ENCODE data around the gene STXBP2.

DNA sequence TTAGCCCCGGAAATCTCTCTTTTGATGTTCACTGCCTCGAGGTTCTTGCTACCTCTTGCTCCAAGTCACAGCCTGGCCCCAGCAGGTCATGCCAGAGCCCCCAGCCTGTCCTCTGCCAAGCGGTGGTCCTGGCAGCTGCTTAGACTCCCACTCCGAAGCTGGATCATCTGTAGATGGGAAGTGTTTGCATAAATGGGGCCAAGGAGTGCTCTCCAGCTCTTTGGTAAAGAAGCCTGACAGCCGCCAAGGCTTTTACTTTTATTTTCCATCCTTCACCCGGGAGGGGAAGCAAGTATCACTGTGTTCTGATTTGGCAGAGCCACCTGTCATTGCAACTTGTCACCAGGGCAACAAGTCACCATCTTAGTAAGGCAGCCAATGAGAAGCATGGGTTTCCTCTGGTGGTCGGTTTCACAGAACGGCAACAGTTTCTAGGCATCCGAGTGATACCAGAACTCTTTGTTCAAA, 21.3 kb downstream of the STXBP2 start:
- TF ChIP-seq, protein P1, sequence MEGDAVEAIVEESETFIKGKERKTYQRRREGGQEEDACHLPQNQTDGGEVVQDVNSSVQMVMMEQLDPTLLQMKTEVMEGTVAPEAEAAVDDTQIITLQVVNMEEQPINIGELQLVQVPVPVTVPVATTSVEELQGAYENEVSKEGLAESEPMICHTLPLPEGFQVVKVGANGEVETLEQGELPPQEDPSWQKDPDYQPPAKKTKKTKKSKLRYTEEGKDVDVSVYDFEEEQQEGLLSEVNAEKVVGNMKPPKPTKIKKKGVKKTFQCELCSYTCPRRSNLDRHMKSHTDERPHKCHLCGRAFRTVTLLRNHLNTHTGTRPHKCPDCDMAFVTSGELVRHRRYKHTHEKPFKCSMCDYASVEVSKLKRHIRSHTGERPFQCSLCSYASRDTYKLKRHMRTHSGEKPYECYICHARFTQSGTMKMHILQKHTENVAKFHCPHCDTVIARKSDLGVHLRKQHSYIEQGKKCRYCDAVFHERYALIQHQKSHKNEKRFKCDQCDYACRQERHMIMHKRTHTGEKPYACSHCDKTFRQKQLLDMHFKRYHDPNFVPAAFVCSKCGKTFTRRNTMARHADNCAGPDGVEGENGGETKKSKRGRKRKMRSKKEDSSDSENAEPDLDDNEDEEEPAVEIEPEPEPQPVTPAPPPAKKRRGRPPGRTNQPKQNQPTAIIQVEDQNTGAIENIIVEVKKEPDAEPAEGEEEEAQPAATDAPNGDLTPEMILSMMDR (IDR thresholded peaks at IDR 0.05), result no peak
- TF ChIP-seq POLR2AphosphoS5 (IDR thresholded peaks at IDR 0.05; ENCODE audit: low read depth, low read length) (no peak), GABPA (IDR thresholded peaks at IDR 0.05; ENCODE audit: low read depth) (no peak), RAD21 (IDR thresholded peaks at IDR 0.05; ENCODE audit: low read length) (no peak), USF2 (IDR thresholded peaks at IDR 0.05; ENCODE audit: borderline replicate concordance, low read depth, low read length) (no peak), EZH2phosphoT487 (IDR thresholded peaks at IDR 0.05; ENCODE audit: borderline replicate concordance, low read depth) (no peak), RXRA (IDR thresholded peaks at IDR 0.05; ENCODE audit: borderline replicate concordance, low read depth) (no peak), MXI1 (IDR thresholded peaks at IDR 0.05; ENCODE audit: low read depth, low read length) (no peak), NRF1 (IDR thresholded peaks at IDR 0.05; ENCODE audit: low read depth, low read length) (no peak), RCOR1 (IDR thresholded peaks at IDR 0.05; ENCODE audit: low read length) (no peak), YY1 (IDR thresholded peaks at IDR 0.05; ENCODE audit: low read depth) (no peak)
- TF ChIP-seq, protein P2, sequence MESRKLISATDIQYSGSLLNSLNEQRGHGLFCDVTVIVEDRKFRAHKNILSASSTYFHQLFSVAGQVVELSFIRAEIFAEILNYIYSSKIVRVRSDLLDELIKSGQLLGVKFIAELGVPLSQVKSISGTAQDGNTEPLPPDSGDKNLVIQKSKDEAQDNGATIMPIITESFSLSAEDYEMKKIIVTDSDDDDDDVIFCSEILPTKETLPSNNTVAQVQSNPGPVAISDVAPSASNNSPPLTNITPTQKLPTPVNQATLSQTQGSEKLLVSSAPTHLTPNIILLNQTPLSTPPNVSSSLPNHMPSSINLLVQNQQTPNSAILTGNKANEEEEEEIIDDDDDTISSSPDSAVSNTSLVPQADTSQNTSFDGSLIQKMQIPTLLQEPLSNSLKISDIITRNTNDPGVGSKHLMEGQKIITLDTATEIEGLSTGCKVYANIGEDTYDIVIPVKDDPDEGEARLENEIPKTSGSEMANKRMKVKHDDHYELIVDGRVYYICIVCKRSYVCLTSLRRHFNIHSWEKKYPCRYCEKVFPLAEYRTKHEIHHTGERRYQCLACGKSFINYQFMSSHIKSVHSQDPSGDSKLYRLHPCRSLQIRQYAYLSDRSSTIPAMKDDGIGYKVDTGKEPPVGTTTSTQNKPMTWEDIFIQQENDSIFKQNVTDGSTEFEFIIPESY (IDR thresholded peaks at IDR 0.05; ENCODE audit: borderline replicate concordance, low read depth), result no peak
- TF ChIP-seq, protein P3, sequence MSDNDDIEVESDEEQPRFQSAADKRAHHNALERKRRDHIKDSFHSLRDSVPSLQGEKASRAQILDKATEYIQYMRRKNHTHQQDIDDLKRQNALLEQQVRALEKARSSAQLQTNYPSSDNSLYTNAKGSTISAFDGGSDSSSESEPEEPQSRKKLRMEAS (IDR thresholded peaks at IDR 0.05; ENCODE audit: low read depth), result no peak
